ENCODE results near the gene TMEM39B. TPM values are rescaled to one million over a fixed set of nuclear protein-coding genes. Genes with fewer than 3 reads are reported as not detected.
A peak's percentile ranks its signal among the peaks of the same experiment; 100 is the strongest.

The TMEM39B gene
- total RNA-seq, 1 donor from 2014 or later: 13.3 TPM

DNA sequence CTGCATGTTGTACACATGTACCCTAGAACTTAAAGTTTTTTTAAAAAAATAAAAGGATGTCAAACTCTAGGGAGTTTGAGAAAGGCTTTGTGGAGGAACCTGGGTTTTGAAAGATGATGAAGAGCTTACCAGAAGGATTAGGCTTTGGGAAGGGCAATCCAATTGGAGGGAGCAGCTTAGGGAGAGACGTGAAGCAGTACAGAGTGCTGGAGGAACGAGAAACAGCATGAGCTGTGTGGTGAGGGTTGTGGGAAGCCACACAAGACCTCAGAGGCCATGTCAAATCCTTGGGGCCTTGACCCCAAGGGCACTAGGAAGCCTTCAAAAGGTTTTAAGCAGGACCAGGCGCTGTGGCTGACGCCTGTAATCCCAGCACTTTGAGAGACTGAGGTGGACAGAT is 26.7 kb downstream of the TMEM39B start:
- no peak for TF ChIP-seq EZH2 (IDR thresholded peaks at IDR 0.05; ENCODE audit: insufficient read depth, low read length)
- TF ChIP-seq, protein P1, sequence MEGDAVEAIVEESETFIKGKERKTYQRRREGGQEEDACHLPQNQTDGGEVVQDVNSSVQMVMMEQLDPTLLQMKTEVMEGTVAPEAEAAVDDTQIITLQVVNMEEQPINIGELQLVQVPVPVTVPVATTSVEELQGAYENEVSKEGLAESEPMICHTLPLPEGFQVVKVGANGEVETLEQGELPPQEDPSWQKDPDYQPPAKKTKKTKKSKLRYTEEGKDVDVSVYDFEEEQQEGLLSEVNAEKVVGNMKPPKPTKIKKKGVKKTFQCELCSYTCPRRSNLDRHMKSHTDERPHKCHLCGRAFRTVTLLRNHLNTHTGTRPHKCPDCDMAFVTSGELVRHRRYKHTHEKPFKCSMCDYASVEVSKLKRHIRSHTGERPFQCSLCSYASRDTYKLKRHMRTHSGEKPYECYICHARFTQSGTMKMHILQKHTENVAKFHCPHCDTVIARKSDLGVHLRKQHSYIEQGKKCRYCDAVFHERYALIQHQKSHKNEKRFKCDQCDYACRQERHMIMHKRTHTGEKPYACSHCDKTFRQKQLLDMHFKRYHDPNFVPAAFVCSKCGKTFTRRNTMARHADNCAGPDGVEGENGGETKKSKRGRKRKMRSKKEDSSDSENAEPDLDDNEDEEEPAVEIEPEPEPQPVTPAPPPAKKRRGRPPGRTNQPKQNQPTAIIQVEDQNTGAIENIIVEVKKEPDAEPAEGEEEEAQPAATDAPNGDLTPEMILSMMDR (IDR thresholded peaks at IDR 0.05; ENCODE audit: insufficient read depth, low read depth, low read length): no peak
- H3K4me3 ChIP-seq (ENCODE audit: insufficient read depth, low read depth, low read length): no peak overlapping the region

DNA sequence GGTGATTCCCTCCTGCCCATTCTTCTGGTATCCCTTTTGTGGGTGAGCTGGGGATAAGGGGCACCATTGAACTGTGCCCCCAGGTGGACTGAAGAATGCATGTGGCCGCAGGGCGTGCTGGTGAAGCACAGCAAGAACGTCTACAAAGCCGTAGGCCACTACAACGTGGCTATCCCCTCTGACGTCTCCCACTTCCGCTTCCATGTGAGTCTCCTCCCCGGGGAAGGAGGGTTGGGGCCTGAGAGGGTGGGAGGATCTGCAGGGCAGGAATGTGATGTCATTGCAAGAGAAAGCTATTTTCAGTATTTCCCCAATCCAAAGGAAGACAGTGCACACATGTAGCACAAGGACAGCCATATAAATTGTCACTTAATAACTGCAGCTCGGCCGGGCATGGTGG is 27.6 kb downstream of the TMEM39B start:
- Histone ChIP-seq H3K36me3 (ENCODE audit: insufficient read depth, low read length) (peaks cover 17% of the 10 kb centered on the region), H3K4me3 (ENCODE audit: insufficient read depth, low read depth, low read length) (no peak overlapping the region), H4K20me1 (ENCODE audit: insufficient read depth, low read length) (peaks cover 6% of the 10 kb centered on the region), H3K27ac (ENCODE audit: low read depth, low read length) (no peak overlapping the region), H3K9ac (ENCODE audit: low read length) (no peak overlapping the region), H3K4me2 (ENCODE audit: low read length) (peak overlapping the region; percentile 14), H3K9me3 (ENCODE audit: insufficient read depth, low read depth, low read length) (no peaks in the 10 kb centered on the region), H3K27me3 (ENCODE audit: insufficient read depth, low read length) (no peaks in the 10 kb centered on the region), H2AFZ (ENCODE audit: low read depth, low read length) (no peak overlapping the region), H3K4me1 (ENCODE audit: insufficient read depth, low read length) (peaks cover 9% of the 10 kb centered on the region), H3K79me2 (ENCODE audit: insufficient read depth, low read length) (no peaks in the 10 kb centered on the region)
- no peak for TF ChIP-seq EZH2 (IDR thresholded peaks at IDR 0.05; ENCODE audit: insufficient read depth, low read length)
- TF ChIP-seq, protein P1 (IDR thresholded peaks at IDR 0.05; ENCODE audit: insufficient read depth, low read depth, low read length): no peak
- Mint-ChIP-seq H3K4me1 (ENCODE audit: low read depth, unreplicated experiment) (peaks cover 21% of the 10 kb centered on the region), H3K36me3 (ENCODE audit: low read depth, unreplicated experiment) (peaks cover 25% of the 10 kb centered on the region), H3K4me3 (ENCODE audit: unreplicated experiment) (no peak overlapping the region), H3K27me3 (ENCODE audit: low read depth, unreplicated experiment) (no peaks in the 10 kb centered on the region), H3K9me3 (ENCODE audit: unreplicated experiment) (no peaks in the 10 kb centered on the region), H3K27ac (ENCODE audit: unreplicated experiment) (peak overlapping the region; percentile 58)
- FAIRE-seq: no peak
- no peak for DNase-seq (ENCODE audit: low read depth)

More for the DNA sequence above, 26.7 kb downstream of the TMEM39B start:
- DNase-seq (ENCODE audit: low read depth) (no peak), FAIRE-seq (no peak)
- H3K4me3 Mint-ChIP-seq (ENCODE audit: unreplicated experiment): no peak overlapping the region
- Histone ChIP-seq H2AFZ (ENCODE audit: low read depth, low read length) (no peak overlapping the region), H4K20me1 (ENCODE audit: insufficient read depth, low read length) (peaks cover 6% of the 10 kb centered on the region), H3K4me2 (ENCODE audit: low read length) (no peak overlapping the region), H3K79me2 (ENCODE audit: insufficient read depth, low read length) (no peaks in the 10 kb centered on the region), H3K4me1 (ENCODE audit: insufficient read depth, low read length) (peaks cover 9% of the 10 kb centered on the region), H3K36me3 (ENCODE audit: insufficient read depth, low read length) (peaks cover 24% of the 10 kb centered on the region), H3K9me3 (ENCODE audit: insufficient read depth, low read depth, low read length) (no peaks in the 10 kb centered on the region), H3K27ac (ENCODE audit: low read depth, low read length) (no peak overlapping the region), H3K27me3 (ENCODE audit: insufficient read depth, low read length) (no peaks in the 10 kb centered on the region), H3K9ac (ENCODE audit: low read length) (no peak overlapping the region)
- no peaks in the 10 kb centered on the region for H3K9me3 Mint-ChIP-seq (ENCODE audit: unreplicated experiment)
- peaks cover 35% of the 10 kb centered on the region for H3K36me3 Mint-ChIP-seq (ENCODE audit: low read depth, unreplicated experiment)
- H3K27me3 Mint-ChIP-seq (ENCODE audit: low read depth, unreplicated experiment): no peaks in the 10 kb centered on the region
- H3K27ac Mint-ChIP-seq (ENCODE audit: unreplicated experiment): no peak overlapping the region
- peaks cover 21% of the 10 kb centered on the region for H3K4me1 Mint-ChIP-seq (ENCODE audit: low read depth, unreplicated experiment)

DNA sequence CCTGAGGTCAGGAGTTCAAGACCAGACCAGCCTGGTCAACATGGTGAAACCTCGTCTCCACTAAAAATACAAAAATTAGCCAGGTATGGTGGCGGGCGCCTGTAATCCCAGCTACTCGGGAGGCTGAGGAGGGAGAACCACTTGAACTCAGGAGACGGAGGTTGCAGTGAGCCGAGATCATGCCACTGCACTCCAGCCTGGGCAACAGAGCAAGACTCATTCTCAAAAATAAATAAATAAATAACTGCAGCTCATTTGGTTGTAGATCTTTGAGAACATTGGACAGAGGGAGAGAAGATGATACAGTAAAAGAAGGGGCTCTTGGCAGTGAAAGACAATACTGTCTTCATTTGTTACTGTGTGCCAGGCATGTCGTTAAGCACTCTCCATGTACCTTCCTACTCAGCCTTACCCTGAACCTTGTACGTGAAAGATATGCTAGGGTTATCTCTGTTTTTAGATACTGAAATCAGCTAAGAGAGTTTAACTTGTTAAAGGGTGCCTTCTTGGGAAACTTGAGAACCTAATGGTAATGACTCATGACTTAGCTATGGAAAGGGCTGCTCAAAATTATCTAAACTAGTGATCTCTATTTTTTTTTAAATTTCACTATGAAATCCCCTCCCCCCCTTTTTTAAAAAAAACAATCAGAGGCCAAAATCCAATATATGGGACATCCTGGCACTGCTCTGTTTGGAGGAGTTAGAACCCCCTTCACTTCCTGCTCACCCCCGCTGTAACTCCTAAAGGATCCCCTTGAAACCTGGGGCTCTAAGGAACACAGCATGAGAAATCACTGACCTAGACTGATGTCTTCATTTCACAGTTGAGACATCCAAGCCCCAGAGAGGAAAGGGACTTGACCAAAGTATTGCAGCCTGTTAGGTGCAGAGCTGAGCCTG is 28.3 kb downstream of the TMEM39B start:
- Histone ChIP-seq H2AFZ (ENCODE audit: low read depth, low read length) (no peak overlapping the region), H3K4me3 (ENCODE audit: insufficient read depth, low read depth, low read length) (no peak overlapping the region), H3K36me3 (ENCODE audit: insufficient read depth, low read length) (peaks cover 10% of the 10 kb centered on the region), H3K4me2 (ENCODE audit: low read length) (peak overlapping the region; percentile 43), H3K9me3 (ENCODE audit: insufficient read depth, low read depth, low read length) (no peaks in the 10 kb centered on the region), H3K27me3 (ENCODE audit: insufficient read depth, low read length) (no peaks in the 10 kb centered on the region), H3K27ac (ENCODE audit: low read depth, low read length) (peak overlapping the region; percentile 20), H3K4me1 (ENCODE audit: insufficient read depth, low read length) (peaks cover 9% of the 10 kb centered on the region), H3K79me2 (ENCODE audit: insufficient read depth, low read length) (no peaks in the 10 kb centered on the region), H4K20me1 (ENCODE audit: insufficient read depth, low read length) (peaks cover 1% of the 10 kb centered on the region), H3K9ac (ENCODE audit: low read length) (no peak overlapping the region)
- Mint-ChIP-seq H3K9me3 (ENCODE audit: unreplicated experiment) (no peaks in the 10 kb centered on the region), H3K27ac (ENCODE audit: unreplicated experiment) (peak overlapping the region; percentile 73), H3K4me1 (ENCODE audit: low read depth, unreplicated experiment) (peaks cover 21% of the 10 kb centered on the region), H3K27me3 (ENCODE audit: low read depth, unreplicated experiment) (no peaks in the 10 kb centered on the region), H3K4me3 (ENCODE audit: unreplicated experiment) (peak overlapping the region; percentile 66), H3K36me3 (ENCODE audit: low read depth, unreplicated experiment) (peaks cover 20% of the 10 kb centered on the region)
- peak; percentile 58 for DNase-seq (ENCODE audit: low read depth)
- TF ChIP-seq, protein P1 (IDR thresholded peaks at IDR 0.05; ENCODE audit: insufficient read depth, low read depth, low read length): no peak
- TF ChIP-seq EZH2 (IDR thresholded peaks at IDR 0.05; ENCODE audit: insufficient read depth, low read length): no peak
- no peak for FAIRE-seq
